SIG-M5 treated with dmso at 0.1 percent for 504 hours (cell line): ENCODE data around the gene GET4.
A peak's percentile ranks its signal among the peaks of the same experiment; 100 is the strongest.
"Not testable (repeated sequence)": the region's sequence is repeated elsewhere in the genome, so short reads cannot be mapped to it uniquely, and the experiment has no call there.

Source experiments
- DNase-seq: peaks from one replicate; lab custom pipeline; 2025; ENCODE audit not compliant: unreplicated experiment; lab: John Stamatoyannopoulos, UW

The GET4 gene

DNA sequence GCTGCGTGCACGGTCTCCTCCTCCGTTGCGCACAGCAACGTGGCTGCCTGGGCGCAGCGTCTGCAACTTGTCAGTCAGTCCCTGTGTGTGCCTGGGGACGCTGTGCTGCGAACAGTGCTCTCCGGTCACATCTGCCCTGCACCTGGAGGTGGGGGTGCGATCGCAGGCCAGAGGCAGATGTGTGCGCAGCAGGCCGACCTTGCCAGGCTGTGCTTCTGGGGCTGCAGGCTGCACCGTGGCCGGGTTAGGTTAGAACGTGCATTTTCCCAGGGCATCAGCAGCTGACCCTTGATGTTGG is 8.2 kb upstream of the GET4 start:
- no peak for DNase-seq

- no peak for DNase-seq
These were observed 7.0 kb upstream of the GET4 start for GRCh38 chr7:869348-869747.

DNA sequence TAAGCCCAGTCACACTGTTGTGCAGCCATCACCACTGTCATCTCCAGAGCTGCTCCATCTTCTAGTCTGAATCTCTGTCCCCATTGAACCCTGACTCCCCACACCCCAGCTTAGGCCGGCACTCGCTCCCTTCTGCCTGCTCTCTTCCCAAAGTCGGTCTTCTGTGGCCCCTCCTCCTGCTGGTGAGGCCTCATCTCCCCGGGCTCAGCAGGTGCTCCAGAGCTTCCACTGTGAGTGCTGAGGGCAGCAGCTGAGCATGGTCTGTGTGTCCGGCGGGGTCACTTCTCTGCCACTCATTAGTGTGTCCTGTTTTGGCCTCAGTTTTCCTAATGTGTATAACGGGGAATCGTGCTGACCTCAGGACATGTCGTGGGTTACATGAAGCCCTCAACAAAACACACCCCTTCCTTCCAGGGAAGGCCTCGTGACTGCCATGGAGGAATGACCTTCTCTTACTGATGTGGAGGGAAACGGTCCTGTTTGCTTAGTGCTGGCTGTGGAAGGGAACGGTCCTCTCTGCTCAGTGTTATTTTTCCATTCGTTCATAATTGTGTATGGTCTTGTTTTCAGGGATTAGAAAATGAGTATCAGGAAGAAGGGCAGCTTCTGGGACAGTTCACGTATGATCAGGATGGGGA is 4.3 kb upstream of the GET4 start:
- DNase-seq, result no peak

DNA sequence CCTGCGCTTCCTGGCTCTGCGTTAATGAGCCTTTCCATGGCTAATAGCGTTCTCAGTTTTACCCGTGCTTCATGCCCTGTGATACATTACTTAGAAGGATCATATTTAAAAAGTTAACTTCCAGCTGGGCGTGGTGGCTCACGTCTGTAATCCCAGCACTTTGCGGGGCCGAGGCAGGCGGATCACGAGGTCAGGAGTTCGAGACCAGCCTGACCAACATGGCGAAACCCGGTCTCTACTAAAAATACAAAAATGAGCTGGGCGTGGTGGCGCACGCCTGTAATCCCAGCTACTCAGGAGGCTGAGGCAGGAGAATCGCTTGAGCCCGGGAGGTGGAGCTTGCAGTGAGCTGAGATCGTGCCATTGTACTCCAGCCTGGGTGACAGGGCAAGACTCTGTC is 3.7 kb upstream of the GET4 start:
- not testable (repeated sequence) for DNase-seq

GRCh38 chr7:873367-874002 is 2.9 kb upstream of the GET4 start:
- DNase-seq, result peak; percentile 78

DNA sequence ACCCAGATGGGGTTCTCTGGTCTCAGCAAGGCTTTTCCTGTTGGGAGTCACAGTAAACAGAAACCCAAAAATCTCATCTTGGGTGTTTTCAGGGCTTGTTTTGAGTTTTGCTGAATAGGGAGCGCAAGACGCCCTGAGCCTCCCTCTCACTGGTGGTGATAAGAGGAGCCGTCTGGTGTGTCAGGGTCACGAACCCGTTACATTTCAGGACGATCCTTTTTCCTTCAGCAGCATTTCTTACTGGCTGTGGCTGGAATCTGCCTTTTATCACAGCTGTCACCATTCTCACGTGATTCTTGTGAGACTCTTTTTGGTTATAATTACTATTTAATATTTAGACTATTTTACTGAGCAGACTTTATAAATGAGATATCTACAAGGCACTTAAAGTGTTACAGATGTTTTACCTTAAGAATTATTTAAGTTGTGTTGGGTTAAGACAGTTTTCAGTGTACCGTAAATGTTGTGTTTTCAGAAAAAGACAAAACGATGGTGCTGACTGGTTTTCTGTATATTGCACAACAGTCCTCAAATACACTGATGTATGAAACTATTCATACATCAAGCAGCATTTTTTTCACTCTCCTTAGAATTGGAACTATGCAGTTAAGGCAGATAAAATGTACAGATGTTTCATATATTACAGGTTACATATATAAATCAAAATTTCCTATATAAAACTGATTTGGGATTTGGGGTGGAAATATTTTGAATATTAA is 2.2 kb upstream of the GET4 start:
- DNase-seq, result no peak

- DNase-seq, result no peak
These were observed 1.3 kb upstream of the GET4 start for GRCh38 chr7:875051-875450.

GRCh38 chr7:875476-876076 is 778 bp upstream of the GET4 start:
- DNase-seq, result no peak

- DNase-seq, result no peak
These were observed 588 bp downstream of the GET4 start for GRCh38 chr7:876972-877311.

GRCh38 chr7:877312-878232 is 1.2 kb downstream of the GET4 start:
- peak; percentile 48 for DNase-seq

DNA sequence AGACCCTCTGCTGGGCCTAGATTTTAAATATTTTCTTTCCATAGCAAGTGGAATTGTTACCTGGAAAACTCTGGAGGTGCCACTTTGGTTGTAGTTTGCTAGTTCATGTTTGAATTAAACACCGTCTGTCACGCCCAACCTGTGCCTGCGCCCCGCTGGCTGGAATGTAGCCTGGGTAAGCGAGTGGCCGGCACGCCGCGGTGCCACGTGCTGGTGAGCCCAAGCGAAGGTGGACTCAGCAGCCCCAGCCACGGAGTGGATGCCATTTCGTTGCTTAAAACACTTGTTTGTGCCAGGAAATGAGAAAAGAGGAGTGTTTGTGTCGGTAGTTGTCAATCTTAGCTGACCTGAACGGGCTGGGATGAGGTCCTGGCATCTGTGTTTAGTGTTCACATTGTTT is 2.7 kb downstream of the GET4 start:
- no peak for DNase-seq

- DNase-seq, result no peak
These were observed 3.4 kb downstream of the GET4 start for GRCh38 chr7:879706-880105.

GRCh38 chr7:880450-880849 is 4.1 kb downstream of the GET4 start:
- DNase-seq, result no peak

- DNase-seq, result peak; percentile 22
These were observed 5.3 kb downstream of the GET4 start for GRCh38 chr7:881441-882234.

DNA sequence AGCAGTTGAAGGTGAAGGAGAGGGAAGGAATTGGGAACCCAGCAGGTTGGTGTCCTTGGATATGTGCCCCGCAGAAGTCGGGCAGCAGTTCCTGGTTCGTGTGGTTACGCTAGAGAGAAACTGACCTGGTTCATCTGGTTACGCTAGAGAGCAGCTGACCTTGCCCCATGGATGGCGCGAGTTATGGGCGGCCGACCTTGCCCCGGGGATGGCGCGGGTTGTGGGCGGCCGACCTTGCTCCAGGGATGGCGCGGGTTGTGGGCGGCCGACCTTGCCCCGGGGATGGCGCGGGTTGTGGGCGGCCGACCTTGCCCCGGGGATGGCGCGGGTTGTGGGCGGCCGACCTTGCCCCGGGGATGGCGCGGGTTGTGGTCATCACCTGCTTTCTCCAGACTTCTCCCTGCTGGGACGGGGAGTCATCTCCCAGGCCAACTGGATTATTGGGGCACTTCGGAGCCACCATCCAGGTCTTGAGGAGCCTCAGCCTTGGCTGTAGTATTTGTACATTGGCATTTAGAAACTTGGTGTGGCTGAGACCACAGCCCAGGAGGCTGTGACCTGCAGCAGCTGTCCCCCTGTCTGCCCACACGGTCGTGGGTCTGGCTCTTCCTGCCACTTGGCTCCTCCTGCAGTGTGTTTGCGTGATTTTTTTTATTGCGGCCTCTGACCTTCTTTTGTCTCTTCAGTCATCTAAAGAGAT is 6.1 kb downstream of the GET4 start:
- DNase-seq, result no peak

DNA sequence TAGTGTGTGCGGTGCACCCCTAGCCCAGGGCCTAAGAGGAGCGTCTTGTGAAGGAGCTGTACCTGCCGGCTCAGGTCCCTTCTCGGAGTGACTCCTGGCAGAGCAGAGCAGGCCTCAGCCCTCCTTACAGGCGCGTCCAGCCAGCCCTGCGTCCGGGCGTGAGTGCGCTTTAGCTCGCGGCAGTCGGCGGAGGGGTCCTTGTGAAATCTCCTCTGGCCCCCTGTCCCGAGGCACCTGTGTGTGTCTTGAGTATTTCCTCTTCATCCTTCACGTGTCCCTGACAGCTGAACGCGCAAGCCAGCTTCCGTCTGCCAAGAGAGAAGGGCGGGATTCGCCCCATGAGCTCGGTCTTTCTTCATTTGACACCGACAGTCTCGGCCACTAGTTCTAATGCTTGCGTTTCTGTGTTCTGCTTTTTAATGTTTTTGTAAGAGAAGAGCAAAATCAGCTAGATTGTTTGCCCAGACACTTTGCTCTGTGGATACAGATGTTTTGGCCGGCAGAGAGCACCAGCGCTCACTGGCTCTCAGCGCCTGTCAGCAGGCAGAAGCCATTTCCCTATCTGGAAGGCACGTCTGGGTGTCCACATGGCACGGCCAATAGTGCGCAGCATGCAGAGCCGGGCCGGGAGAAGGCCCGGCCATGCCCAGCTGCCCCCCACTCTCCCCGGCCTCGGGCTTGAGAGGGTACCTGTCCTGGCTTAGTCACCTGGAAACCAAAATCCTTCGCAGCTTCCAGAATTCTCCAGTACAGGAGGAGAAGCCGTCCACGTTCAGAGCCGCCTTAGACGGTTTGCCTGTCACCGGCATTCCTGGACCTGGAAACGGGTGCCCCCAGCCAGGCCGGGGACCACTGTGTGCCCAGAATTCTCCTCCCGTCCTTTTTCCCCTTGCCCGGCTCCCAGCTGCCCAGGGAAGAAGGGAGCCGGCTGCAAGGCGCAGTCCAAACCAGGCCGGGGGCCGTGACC is 7.0 kb downstream of the GET4 start:
- no peak for DNase-seq

- no peak for DNase-seq
These were observed 8.0 kb downstream of the GET4 start for GRCh38 chr7:884191-885003.
